Panc1 (cell line): Measurements from ENCODE around the gene EIF6.

Experiments
- POLR2AphosphoS5 ChIP-seq: IDR thresholded peaks from 2 replicates; pipeline ENCODE4 v1.6.1; 2012; ENCODE audit warnings: mild to moderate bottlenecking, low read depth, low read length, moderate library complexity
- TF ChIP-seq, protein P1 (sequence below): fragments of 450-650 bp; IDR thresholded peaks from 2 replicates; pipeline ENCODE4 v1.5.1; 2017; ENCODE audit warnings: mild to moderate bottlenecking
- TF ChIP-seq, protein P2 (sequence below), 2 experiments: IDR thresholded peaks; 2 replicates each; pipeline ENCODE4 v1.6.1; 2011 to 2012; ENCODE audit warnings: low read depth in 2 of 2, control low read depth in 1 of 2, low read length in 1 of 2, mild to moderate bottlenecking in 1 of 2, moderate library complexity in 1 of 2; ENCODE audit not compliant: insufficient read depth in 1 of 2

DNA sequence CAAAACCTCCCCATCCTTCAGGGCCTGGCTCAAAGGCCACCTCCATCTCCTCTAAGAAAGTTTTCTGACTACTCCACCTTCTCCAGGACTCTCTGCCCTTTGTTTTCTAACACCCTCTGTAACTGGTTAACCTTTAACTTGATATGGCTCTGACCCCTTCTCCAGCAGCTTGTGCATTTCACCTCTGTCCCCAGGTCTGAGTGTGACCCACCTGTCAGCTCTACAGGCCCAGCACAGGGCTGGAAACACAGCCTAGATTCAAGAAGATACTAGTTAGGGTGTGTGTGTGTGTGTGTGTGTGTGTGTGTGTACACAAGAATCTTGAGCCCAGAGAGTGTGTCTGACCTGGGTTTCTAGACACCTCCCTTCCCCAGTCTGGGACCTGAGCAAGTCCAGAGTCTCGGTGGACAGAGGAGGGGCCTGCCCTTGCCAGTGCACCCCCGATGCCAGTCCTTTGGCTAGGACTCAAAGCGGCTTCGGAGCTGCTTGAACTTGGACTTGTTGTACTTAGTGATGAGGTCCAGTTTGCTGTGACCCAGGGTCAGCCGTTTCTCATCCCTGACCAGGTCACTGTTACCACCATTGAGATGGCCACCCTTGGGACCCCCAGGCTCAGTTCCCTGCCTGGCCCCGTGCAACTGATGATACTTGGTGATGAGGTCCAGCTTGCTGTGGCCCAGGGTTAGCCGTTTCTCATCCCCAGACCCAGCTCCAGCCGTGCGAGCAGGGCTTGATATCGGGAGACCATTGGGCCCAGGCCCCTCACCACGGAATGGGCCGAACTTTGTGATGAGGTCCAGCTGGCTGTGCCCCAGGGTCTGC, 1.7 kb upstream of the EIF6 start:
- TF ChIP-seq, protein P1, sequence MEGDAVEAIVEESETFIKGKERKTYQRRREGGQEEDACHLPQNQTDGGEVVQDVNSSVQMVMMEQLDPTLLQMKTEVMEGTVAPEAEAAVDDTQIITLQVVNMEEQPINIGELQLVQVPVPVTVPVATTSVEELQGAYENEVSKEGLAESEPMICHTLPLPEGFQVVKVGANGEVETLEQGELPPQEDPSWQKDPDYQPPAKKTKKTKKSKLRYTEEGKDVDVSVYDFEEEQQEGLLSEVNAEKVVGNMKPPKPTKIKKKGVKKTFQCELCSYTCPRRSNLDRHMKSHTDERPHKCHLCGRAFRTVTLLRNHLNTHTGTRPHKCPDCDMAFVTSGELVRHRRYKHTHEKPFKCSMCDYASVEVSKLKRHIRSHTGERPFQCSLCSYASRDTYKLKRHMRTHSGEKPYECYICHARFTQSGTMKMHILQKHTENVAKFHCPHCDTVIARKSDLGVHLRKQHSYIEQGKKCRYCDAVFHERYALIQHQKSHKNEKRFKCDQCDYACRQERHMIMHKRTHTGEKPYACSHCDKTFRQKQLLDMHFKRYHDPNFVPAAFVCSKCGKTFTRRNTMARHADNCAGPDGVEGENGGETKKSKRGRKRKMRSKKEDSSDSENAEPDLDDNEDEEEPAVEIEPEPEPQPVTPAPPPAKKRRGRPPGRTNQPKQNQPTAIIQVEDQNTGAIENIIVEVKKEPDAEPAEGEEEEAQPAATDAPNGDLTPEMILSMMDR: no peak
- no peak for TF ChIP-seq POLR2AphosphoS5
- TF ChIP-seq, protein P2, sequence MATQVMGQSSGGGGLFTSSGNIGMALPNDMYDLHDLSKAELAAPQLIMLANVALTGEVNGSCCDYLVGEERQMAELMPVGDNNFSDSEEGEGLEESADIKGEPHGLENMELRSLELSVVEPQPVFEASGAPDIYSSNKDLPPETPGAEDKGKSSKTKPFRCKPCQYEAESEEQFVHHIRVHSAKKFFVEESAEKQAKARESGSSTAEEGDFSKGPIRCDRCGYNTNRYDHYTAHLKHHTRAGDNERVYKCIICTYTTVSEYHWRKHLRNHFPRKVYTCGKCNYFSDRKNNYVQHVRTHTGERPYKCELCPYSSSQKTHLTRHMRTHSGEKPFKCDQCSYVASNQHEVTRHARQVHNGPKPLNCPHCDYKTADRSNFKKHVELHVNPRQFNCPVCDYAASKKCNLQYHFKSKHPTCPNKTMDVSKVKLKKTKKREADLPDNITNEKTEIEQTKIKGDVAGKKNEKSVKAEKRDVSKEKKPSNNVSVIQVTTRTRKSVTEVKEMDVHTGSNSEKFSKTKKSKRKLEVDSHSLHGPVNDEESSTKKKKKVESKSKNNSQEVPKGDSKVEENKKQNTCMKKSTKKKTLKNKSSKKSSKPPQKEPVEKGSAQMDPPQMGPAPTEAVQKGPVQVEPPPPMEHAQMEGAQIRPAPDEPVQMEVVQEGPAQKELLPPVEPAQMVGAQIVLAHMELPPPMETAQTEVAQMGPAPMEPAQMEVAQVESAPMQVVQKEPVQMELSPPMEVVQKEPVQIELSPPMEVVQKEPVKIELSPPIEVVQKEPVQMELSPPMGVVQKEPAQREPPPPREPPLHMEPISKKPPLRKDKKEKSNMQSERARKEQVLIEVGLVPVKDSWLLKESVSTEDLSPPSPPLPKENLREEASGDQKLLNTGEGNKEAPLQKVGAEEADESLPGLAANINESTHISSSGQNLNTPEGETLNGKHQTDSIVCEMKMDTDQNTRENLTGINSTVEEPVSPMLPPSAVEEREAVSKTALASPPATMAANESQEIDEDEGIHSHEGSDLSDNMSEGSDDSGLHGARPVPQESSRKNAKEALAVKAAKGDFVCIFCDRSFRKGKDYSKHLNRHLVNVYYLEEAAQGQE (IDR thresholded peaks at IDR 0.05; ENCODE audit: insufficient read depth in 1 of 2, low read depth in 2 of 2, low read length in 1 of 2): no peak
